ENCODE results near the gene PRUNE2.

DNA sequence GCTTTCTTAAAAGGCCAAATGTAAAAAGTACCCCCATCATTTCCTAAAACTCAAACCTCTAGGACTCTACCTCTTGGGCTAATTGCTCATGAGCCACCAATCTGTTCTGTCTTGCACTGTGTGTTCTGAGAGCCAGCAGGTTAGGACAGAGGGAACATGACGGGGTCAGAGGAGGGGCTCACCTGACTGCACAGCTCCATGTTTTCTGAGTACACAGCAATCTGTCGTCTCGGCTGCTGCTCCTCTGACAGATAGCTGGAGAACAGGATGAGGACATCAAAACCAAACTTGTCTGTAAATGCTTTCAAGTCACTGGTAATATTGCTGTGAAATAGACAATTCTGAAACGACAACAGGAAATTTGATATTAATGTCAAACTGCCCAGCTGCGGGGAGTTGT lies 192.5 kb downstream of the PRUNE2 start:
- TF ChIP-seq, protein P1, sequence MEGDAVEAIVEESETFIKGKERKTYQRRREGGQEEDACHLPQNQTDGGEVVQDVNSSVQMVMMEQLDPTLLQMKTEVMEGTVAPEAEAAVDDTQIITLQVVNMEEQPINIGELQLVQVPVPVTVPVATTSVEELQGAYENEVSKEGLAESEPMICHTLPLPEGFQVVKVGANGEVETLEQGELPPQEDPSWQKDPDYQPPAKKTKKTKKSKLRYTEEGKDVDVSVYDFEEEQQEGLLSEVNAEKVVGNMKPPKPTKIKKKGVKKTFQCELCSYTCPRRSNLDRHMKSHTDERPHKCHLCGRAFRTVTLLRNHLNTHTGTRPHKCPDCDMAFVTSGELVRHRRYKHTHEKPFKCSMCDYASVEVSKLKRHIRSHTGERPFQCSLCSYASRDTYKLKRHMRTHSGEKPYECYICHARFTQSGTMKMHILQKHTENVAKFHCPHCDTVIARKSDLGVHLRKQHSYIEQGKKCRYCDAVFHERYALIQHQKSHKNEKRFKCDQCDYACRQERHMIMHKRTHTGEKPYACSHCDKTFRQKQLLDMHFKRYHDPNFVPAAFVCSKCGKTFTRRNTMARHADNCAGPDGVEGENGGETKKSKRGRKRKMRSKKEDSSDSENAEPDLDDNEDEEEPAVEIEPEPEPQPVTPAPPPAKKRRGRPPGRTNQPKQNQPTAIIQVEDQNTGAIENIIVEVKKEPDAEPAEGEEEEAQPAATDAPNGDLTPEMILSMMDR (IDR thresholded peaks at IDR 0.05; ENCODE audit: borderline replicate concordance, extremely low read depth, low read length, poor library complexity, severe bottlenecking): no peak
- no peak for TF ChIP-seq EZH2 (IDR thresholded peaks at IDR 0.05; ENCODE audit: borderline replicate concordance, low read depth, low read length, severe bottlenecking)
